Ovary (tissue), 9 donors: ENCODE results near the gene DCLK3. TPM values are rescaled to one million over a fixed set of nuclear protein-coding genes. Genes with fewer than 3 reads are reported as not detected.

Experiments
- DNase-seq, 5 donors: peaks; one replicate each; pipeline ENCODE4 v3.0.0-alpha.2; 2019 to 2020
- H3K27ac ChIP-seq, 2 donors: fragments of 200-600 bp; one replicate each; pipeline versions ENCODE4 v1.5.1 to v1.8.0; 2019 to 2022
- H3K27me3 ChIP-seq: fragments of 200-600 bp; one replicate; pipeline ENCODE4 v1.8.0; 2022
- H3K36me3 ChIP-seq: fragments of 200-600 bp; sonication (generic); one replicate; pipeline ENCODE4 v1.5.1; 2019
- H3K4me1 ChIP-seq: one replicate; pipeline ENCODE4 v1.8.1; 2013; ENCODE audit warnings: mild to moderate bottlenecking, moderate library complexity; ENCODE audit not compliant: insufficient read depth
- H3K4me3 ChIP-seq: fragments of 200-600 bp; sonication (generic); one replicate; pipeline ENCODE4 v1.5.1; 2017
- H3K9me3 ChIP-seq, 2 donors: fragments of 200-600 bp in 1 of 2; sonication (generic) in 1 of 2; one replicate each; pipeline versions ENCODE4 v1.5.1 to v1.8.1; 2013 to 2019; ENCODE audit warnings: mild to moderate bottlenecking in 1 of 2, moderate library complexity in 1 of 2
- CTCF ChIP-seq, 3 donors: fragments of 450-650 bp in 2 of 3; fragments of 200-600 bp in 1 of 3; IDR thresholded peaks; one replicate each; pipeline versions ENCODE4 v1.5.1 to v1.8.0; 2016 to 2022; ENCODE audit warnings: antibody characterized with exemption in 3 of 3, mild to moderate bottlenecking in 1 of 3
- EP300 ChIP-seq: sonication (generic); formaldehyde crosslinking; IDR thresholded peaks from one replicate; pipeline ENCODE4 v1.6.1; 2017; ENCODE audit warnings: antibody characterized with exemption
- POLR2A ChIP-seq: fragments of 450-650 bp; IDR thresholded peaks from one replicate; pipeline ENCODE4 v1.6.1; 2017; ENCODE audit warnings: antibody characterized with exemption, mild to moderate bottlenecking, moderate library complexity
- WGBS, 3 donors: extraction: QIAGEN DNeasy Blood & Tissue Kit in 1 of 3; methylation state at CpG; one replicate each; pipeline versions ENCODE4 v1.1.5 to v1.1.7; 2013 to 2017; 5-methylcytosine and 5-hydroxymethylcytosine counted together
- intact Hi-C, 4 donors: fragments of 100-400 bp; cut with DNase I; formaldehyde crosslinking; loops; one replicate each; pipeline versions ENCODE4 v1.11.0 to v1.15.1; 2022 to 2023
- polyA plus RNA-seq, 2 donors: library from polyadenylated mRNA; stranded (reverse); fragments of 200-250 nt in 1 of 2; fragments of 350-450 nt in 1 of 2; fragmentation: Illumina TruSeq in 1 of 2; extraction: RNeasy Lipid Tissue Mini Kit (QIAGEN cat#74804) in 1 of 2; gene quantifications; one replicate each; pipeline ENCODE4 v1.2.3, GENCODE V29; 2013 to 2014
- total RNA-seq, 7 donors: library from RNA; depleted of rRNA in 2 of 7; stranded (reverse); fragments of >200 nt in 2 of 7; fragmentation: NEBNext Ultra II Directional in 3 of 7; extraction: Animal tissue kit (Norgen Biotek cat#: 25700) in 3 of 7; gene quantifications; one replicate each; pipeline versions ENCODE4 v1.1.0 to v1.2.4, GENCODE V29; 2016 to 2023
- donor health status: DM: no; HTN: no; CAD: no; lungs with moderate emphysema.
- donor health status: DM: no; HTN: no; CAD: no.
- donor health status: Bipolar disorder and iron deficiency.
- donor health status: DM: yes; HTN: yes; CAD: no.
- donor health status: DM: no; HTN: no; CAD: no.
- donor health status: DM: yes; HTN: yes; CAD: no.

The DCLK3 gene
- total and polyA plus RNA-seq, 9 donors, result under 0.01 to 0.12 (median 0.05) TPM; not detected in 4

- Histone ChIP-seq H3K27me3 (no peaks in the 10 kb centered on the region), H3K4me3 (no peak overlapping the region), H3K9me3 (no peaks in the 10 kb centered on the region), H3K36me3 (no peaks in the 10 kb centered on the region), H3K27ac (no peak overlapping the region), H3K4me1 (peaks cover 3% of the 10 kb centered on the region)
- no peak for TF ChIP-seq POLR2A
- no peak for TF ChIP-seq CTCF (IDR thresholded peaks at IDR 0.05)
- no peak for TF ChIP-seq EP300
- intact Hi-C loops, result no loop called here
- DNase-seq, result no peak
- WGBS, 3 donors, result 66 to 76% (median 72%) methylated on average over 3 of the region's 3 CpGs
Observed at GRCh38 chr3:36761779-36762178, 2.6 kb downstream of the DCLK3 start.

GRCh38 chr3:36756269-36756668 lies 8.1 kb downstream of the DCLK3 start:
- no peak for TF ChIP-seq POLR2A
- no peak for TF ChIP-seq EP300
- no peak for TF ChIP-seq CTCF (IDR thresholded peaks at IDR 0.05)
- H3K27ac ChIP-seq, result no peak overlapping the region

GRCh38 chr3:36751326-36751725 lies 13.0 kb downstream of the DCLK3 start:
- Histone ChIP-seq H3K9me3 (no peaks in the 10 kb centered on the region), H3K4me3 (no peak overlapping the region), H3K27me3 (no peaks in the 10 kb centered on the region), H3K4me1 (no peaks in the 10 kb centered on the region), H3K36me3 (no peaks in the 10 kb centered on the region), H3K27ac (no peak overlapping the region)
- TF ChIP-seq CTCF (IDR thresholded peaks at IDR 0.05), result no peak
- intact Hi-C loops, result no loop called here
- WGBS, 3 donors, result 57 to 62% (median 59%) methylated on average over 1 of the region's 1 CpG
- DNase-seq, result no peak

More at GRCh38 chr3:36756269-36756668, 8.1 kb downstream of the DCLK3 start:
- H3K36me3 ChIP-seq, result no peaks in the 10 kb centered on the region
- H3K9me3 ChIP-seq, result no peaks in the 10 kb centered on the region
- no peak for DNase-seq
- 83 to 100% (median 89%) methylated on average over 1 of the region's 1 CpG for WGBS, 3 donors
- H3K4me3 ChIP-seq, result no peak overlapping the region
- intact Hi-C loops, result no loop called here
- no peaks in the 10 kb centered on the region for H3K27me3 ChIP-seq
- no peaks in the 10 kb centered on the region for H3K4me1 ChIP-seq

GRCh38 chr3:36750737-36751136 lies 13.6 kb downstream of the DCLK3 start:
- no peak overlapping the region for H3K27ac ChIP-seq
- no peak overlapping the region for H3K4me3 ChIP-seq
- intact Hi-C loops, result no loop called here

More at GRCh38 chr3:36750737-36751136, 13.6 kb downstream of the DCLK3 start:
- H3K4me1 ChIP-seq, result no peaks in the 10 kb centered on the region
- H3K27me3 ChIP-seq, result no peaks in the 10 kb centered on the region
- TF ChIP-seq CTCF (IDR thresholded peaks at IDR 0.05) (no peak), POLR2A (no peak), EP300 (no peak)
- 50 to 67% (median 53%) methylated on average over 6 of the region's 6 CpGs for WGBS, 3 donors
- H3K9me3 ChIP-seq, result no peaks in the 10 kb centered on the region
- DNase-seq, result no peak
- no peaks in the 10 kb centered on the region for H3K36me3 ChIP-seq
